ENCODE measurements around the gene PRR13. TPM values are rescaled to one million over a fixed set of nuclear protein-coding genes. Genes with fewer than 3 reads are reported as not detected.

The PRR13 gene
- total and polyA plus RNA-seq, 9 of the 15 experiments (the other 6 are each of a cell fraction or from before 2014, with no cell fraction given), result 117 to 835 (median 285) TPM

GRCh38 chr12:53486736-53487487 lies 45.4 kb downstream of the PRR13 start:
- Histone ChIP-seq H4K20me1 (replicated peaks; ENCODE audit: control insufficient read depth, insufficient read depth, low read length) (peaks cover 8% of the 10 kb centered on the region; the same call in 1 of the 2 replicates), H2AFZ (ENCODE audit: low read depth, low read length) (no peak overlapping the region), H3K4me3 (no peak overlapping the region), H3K9me3 (replicated peaks; ENCODE audit: control insufficient read depth, insufficient read depth, low read depth, low read length) (no peaks in the 10 kb centered on the region), H3K9ac (ENCODE audit: insufficient read depth in 1 of 2, low read depth in 2 of 2, low read length in 2 of 2) (no peak overlapping the region), H3K9me1 (ENCODE audit: control insufficient read depth, insufficient read depth, low read length) (peaks cover 3% of the 10 kb centered on the region), H3K79me2 (ENCODE audit: control insufficient read depth, insufficient read depth, low read length) (0 out of 3 replicates have a peak, but pooled peaks cover under 1% of the 10 kb centered on the region), H3K27ac (ENCODE audit: extremely low read depth, low read depth, low read length) (no peak overlapping the region), H3K36me3 (ENCODE audit: control insufficient read depth, insufficient read depth, low read length) (peaks cover 55% of the 10 kb centered on the region), H3K4me2 (ENCODE audit: insufficient read depth, low read length) (no peak overlapping the region), H3K4me1 (replicated peaks in 1 of 2; ENCODE audit: control insufficient read depth in 2 of 2, insufficient read depth in 2 of 2, low read length in 2 of 2) (peaks cover 0 to 19% of the 10 kb centered on the region in 2 experiments; a peak in 2 of 5 replicates), H3K27me3 (ENCODE audit: control insufficient read depth in 2 of 2, insufficient read depth in 2 of 2, low read length in 2 of 2) (no peaks in the 10 kb centered on the region)
- BruUV-seq (replicated peaks), result no TSS peak
- ATAC-seq (no peak), DNase-seq (ENCODE audit: extremely low read depth in 1 of 4, low spot score in 3 of 4) (no peak), FAIRE-seq (no peak)
- 84% methylated on average over 17 of the region's 17 CpGs for WGBS (ENCODE audit: insufficient coverage, low coverage, missing lambda C conversion rate)
- intact Hi-C loops (cut with micrococcal nuclease) (no loop called here), in situ Hi-C loops (cut with MboI) (no loop called here)
- ChIA-PET POLR2A (interaction anchor here (0.8 to 7.1 kb wide), 2 partner anchors 9 to 15 kb away, joined by 4 to 99 read pairs; no protein-coding TSS in a partner anchor), CTCF (ENCODE audit: low intra/inter-chr PET ratio) (no interaction called here)
- TF ChIP-seq THAP12 (CRISPR knock-in tag; IDR thresholded peaks at IDR 0.05) (no peak), POLR2B (IDR thresholded peaks at IDR 0.05; ENCODE audit: low read depth, partially characterized antibody) (peak; percentile 36), RAD21 (CRISPR knock-in tag; conservative IDR thresholded peaks at IDR 0.05 in 1 of 2, IDR thresholded peaks at IDR 0.05 in 1 of 2) (no peak), SRF (CRISPR knock-in tag; IDR thresholded peaks at IDR 0.05) (no peak), FUS (optimal IDR thresholded peaks at IDR 0.05; ENCODE audit: low read depth, low read length) (no peak), CC2D1A (IDR thresholded peaks at IDR 0.05) (no peak), HDAC8 (tag; IDR thresholded peaks at IDR 0.05) (no peak), ADNP (tag; IDR thresholded peaks at IDR 0.05) (no peak), ZSCAN29 (IDR thresholded peaks at IDR 0.05) (no peak), POLR2G (IDR thresholded peaks at IDR 0.05; ENCODE audit: low read depth, low read length) (peak; percentile 65), SRSF7 (optimal IDR thresholded peaks at IDR 0.05; ENCODE audit: low read depth, low read length) (no peak)
- TF ChIP-seq, protein P1, sequence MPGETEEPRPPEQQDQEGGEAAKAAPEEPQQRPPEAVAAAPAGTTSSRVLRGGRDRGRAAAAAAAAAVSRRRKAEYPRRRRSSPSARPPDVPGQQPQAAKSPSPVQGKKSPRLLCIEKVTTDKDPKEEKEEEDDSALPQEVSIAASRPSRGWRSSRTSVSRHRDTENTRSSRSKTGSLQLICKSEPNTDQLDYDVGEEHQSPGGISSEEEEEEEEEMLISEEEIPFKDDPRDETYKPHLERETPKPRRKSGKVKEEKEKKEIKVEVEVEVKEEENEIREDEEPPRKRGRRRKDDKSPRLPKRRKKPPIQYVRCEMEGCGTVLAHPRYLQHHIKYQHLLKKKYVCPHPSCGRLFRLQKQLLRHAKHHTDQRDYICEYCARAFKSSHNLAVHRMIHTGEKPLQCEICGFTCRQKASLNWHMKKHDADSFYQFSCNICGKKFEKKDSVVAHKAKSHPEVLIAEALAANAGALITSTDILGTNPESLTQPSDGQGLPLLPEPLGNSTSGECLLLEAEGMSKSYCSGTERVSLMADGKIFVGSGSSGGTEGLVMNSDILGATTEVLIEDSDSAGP (CRISPR knock-in tag; IDR thresholded peaks at IDR 0.05), result no peak
- TF ChIP-seq, protein P2, sequence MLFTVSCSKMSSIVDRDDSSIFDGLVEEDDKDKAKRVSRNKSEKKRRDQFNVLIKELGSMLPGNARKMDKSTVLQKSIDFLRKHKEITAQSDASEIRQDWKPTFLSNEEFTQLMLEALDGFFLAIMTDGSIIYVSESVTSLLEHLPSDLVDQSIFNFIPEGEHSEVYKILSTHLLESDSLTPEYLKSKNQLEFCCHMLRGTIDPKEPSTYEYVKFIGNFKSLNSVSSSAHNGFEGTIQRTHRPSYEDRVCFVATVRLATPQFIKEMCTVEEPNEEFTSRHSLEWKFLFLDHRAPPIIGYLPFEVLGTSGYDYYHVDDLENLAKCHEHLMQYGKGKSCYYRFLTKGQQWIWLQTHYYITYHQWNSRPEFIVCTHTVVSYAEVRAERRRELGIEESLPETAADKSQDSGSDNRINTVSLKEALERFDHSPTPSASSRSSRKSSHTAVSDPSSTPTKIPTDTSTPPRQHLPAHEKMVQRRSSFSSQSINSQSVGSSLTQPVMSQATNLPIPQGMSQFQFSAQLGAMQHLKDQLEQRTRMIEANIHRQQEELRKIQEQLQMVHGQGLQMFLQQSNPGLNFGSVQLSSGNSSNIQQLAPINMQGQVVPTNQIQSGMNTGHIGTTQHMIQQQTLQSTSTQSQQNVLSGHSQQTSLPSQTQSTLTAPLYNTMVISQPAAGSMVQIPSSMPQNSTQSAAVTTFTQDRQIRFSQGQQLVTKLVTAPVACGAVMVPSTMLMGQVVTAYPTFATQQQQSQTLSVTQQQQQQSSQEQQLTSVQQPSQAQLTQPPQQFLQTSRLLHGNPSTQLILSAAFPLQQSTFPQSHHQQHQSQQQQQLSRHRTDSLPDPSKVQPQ (CRISPR knock-in tag; IDR thresholded peaks at IDR 0.05; ENCODE audit: borderline replicate concordance), result no peak
- TF ChIP-seq, protein P3, sequence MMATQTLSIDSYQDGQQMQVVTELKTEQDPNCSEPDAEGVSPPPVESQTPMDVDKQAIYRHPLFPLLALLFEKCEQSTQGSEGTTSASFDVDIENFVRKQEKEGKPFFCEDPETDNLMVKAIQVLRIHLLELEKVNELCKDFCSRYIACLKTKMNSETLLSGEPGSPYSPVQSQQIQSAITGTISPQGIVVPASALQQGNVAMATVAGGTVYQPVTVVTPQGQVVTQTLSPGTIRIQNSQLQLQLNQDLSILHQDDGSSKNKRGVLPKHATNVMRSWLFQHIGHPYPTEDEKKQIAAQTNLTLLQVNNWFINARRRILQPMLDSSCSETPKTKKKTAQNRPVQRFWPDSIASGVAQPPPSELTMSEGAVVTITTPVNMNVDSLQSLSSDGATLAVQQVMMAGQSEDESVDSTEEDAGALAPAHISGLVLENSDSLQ (IDR thresholded peaks at IDR 0.05), result no peak

Measured in K562 (cell line).